ENCODE results near the gene PES1.
"Not testable (repeated sequence)": the region's sequence is repeated elsewhere in the genome, so short reads cannot be mapped to it uniquely, and the experiment has no call there.

PES1 gene

DNA sequence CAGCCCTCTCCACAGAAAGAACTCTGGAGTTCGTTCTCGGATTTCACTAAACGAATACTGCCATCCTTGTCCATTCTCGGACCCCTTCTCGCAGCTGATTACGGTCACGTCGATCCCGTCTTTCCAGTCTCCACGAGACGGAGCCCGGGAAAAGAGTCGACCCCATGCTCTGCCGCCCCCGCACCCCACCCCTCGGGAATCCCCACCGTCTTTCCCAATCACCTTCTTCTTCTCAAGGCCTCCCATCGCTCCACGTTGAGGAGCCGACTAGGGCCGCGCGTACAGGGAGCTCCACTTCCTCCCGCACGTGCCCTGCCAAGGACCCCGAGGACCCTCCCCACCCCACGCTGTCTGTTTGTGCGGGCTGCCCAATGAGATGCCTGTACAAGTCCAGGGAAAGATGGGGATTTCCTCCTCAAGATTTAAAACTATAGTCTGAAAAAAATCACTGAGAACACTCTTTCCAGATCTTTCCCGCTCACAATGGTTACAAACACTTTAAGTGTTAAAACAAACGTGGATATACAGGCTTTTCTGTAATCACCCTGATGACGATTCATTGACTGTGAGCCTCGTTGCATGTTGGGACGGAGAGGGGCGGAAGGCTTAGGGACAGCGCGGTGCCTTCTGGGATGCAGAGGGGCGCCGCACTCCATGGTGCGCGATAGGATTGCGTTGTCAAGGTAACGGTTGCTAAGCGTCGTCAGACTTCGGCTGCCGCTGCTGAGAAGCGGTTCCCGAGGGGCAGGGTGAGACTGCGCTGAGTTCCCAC lies at the start of gene PES1:
TSS of gene PES1 (minus strand) at position 323 of the 772 bp plus-strand sequence. CDS start at position 246, 77 bp downstream.
- peak; percentile 99 for DNase-seq (ENCODE audit: low spot score)

- DNase-seq (ENCODE audit: low spot score) = no peak
These were observed 49.2 kb upstream of the PES1 start for GRCh38 chr22:30640839-30641430.

DNA sequence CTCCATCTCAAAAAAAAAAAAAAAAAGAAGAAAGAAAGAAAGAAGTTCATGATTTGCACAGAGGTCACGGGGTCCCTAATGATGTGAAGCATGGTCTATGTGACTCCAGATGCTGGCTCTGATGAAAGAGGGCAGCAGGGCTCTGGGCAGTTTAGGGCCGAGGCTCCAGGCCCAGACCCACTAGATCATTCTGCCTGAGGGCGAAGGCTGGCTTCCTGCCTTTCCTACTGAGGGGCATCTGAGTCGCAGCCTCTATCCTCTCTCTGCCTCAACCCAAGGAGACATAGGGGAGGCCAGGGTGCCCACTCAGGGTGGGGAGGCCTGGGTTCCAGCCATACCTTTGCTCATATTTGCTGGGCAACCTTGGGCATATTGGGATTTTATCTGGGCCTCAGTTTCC lies 48.7 kb upstream of the PES1 start:
- no peak for DNase-seq (ENCODE audit: low spot score)

- DNase-seq (ENCODE audit: low spot score) = no peak
These were observed 46.0 kb upstream of the PES1 start for GRCh38 chr22:30637701-30638114.

DNA sequence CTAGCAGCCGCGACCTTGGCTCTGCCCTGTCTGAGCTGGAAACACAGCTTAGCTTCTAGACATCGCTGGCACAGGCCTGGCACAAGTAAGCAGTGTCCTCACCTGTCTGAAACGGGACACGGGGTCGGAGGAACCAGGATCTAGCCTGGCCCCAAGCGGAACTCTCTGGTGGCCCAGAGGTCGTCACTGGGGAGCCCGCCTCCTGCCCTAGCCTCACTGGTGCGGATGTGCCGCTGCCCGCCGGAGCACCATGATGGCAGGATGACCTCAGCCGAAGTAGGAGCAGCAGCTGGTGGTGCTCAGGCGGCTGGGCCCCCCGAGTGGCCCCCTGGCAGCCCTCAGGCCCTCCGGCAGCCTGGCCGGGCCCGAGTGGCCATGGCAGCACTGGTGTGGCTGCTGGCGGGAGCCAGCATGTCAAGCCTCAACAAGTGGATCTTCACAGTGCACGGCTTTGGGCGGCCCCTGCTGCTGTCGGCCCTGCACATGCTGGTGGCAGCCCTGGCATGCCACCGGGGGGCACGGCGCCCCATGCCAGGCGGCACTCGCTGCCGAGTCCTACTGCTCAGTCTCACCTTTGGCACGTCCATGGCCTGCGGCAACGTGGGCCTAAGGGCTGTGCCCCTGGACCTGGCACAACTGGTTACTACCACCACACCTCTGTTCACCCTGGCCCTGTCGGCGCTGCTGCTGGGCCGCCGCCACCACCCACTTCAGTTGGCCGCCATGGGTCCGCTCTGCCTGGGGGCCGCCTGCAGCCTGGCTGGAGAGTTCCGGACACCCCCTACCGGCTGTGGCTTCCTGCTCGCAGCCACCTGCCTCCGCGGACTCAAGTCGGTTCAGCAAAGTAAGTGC lies 44.7 kb upstream of the PES1 start:
- DNase-seq (ENCODE audit: low spot score) = peak; percentile 58

- DNase-seq (ENCODE audit: low spot score) = peak; percentile 92
These were observed 43.8 kb upstream of the PES1 start, which contains the start of gene SLC35E4 for GRCh38 chr22:30635273-30636225. TSS of gene SLC35E4 (plus strand) at chr22:30635781. CDS start at chr22:30636451, 670 bp downstream.

DNA sequence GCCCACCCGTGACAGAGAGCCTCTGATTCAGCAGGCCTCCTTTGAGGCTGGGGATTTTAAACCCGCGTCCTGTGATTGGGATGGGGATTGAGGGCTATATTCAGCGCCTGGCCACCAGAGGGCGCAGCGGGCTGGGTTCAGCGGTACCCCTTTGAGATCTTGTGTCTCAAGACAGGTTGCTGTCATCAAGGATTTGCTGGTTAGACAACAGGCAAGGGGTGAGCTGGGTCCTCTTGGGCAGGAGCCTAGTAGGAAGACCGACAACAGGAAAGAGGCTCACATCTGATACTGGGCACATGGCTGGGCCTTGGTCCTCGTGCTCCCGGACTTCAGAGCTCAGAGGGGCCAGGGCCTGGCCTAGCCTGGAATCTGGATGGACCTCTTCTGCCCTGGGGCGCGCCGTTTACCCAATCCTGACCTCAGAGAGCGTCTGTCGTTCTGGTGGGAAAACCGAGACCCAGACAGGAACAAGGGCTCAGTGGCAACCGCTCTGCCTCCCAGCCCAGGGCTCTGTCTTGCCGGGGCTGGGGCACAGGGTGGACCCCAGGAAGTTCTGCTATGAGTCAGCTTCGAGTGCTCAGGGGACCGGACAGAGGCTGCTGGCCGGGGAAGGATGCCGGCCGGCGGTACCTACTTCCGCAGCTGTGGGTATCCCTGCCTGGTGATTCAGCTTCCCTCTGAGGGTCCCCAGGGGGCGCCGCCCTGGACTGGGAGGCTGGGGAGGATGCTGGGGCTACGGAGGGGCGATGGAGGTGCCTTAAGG lies 42.9 kb upstream of the PES1 start:
- DNase-seq (ENCODE audit: low spot score) = peak; percentile 85

DNA sequence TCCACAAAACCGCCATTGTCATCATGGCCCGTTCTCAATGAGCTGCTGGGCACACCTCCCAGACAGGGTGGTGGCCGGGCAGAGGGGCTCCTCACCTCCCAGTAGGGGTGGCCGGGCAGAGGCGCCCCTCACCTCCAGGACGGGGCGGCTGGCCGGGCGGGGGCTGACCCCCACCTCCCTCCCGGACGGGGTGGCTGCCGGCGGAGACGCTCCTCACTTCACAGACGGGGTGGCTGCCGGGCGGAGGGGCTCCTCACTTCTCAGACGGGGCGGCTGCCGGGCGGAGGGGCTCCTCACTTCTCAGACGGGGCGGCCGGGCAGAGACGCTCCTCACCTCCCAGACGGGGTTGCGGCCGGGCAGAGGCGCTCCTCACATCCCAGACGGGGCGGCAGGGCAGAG lies 39.8 kb upstream of the PES1 start:
- DNase-seq (ENCODE audit: low spot score) = not testable (repeated sequence)

DNA sequence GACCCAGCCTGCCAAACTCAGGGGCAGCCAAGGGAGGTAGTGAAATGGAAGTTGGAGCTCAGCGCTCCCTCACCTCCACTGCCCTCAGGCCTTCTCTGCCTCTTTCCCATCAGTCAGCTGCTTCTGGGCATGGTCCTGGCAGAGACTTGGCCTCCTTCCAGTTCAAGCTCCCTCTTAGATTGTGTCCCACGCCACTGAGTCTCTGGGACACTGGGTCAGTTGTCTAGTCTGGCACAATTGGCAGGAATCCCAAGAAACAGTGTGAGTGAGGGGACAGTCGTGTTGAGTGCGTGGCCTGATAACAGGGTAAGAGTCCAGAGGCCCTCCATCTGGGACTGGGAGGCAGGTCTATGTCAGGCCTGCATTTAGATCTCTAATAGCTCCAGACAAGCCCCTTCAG lies 36.8 kb upstream of the PES1 start:
- DNase-seq (ENCODE audit: low spot score) = no peak

GRCh38 chr22:30627471-30627870 lies 35.8 kb upstream of the PES1 start:
- DNase-seq (ENCODE audit: low spot score) = no peak

GRCh38 chr22:30626413-30626812 lies 34.7 kb upstream of the PES1 start:
- no peak for DNase-seq (ENCODE audit: low spot score)

DNA sequence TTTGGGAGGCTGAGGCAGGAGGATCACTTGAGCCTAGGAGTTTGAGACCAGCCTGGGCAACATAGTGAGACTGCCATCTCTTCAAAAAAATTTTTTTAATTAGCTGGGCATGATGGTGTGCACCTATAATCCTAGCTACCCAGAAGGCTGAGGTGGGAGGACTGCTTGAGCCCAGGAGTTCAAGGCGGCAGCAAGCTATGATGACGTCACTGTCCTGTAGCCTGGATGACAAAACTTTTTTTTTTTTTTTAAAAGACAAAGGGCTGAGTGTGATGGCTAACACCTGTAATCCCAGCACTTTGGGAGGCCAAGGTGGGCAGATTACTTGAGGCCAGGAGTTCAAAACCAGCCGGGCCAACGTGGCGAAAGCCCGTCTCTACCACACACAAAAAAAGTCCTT lies 28.2 kb upstream of the PES1 start:
- DNase-seq (ENCODE audit: low spot score) = not testable (repeated sequence)

- DNase-seq (ENCODE audit: low spot score) = no peak
These were observed 26.1 kb upstream of the PES1 start for GRCh38 chr22:30617819-30618218.

GRCh38 chr22:30615543-30615954 lies 23.8 kb upstream of the PES1 start:
- no peak for DNase-seq (ENCODE audit: low spot score)

GRCh38 chr22:30614879-30615278 lies 23.2 kb upstream of the PES1 start:
- DNase-seq (ENCODE audit: low spot score) = no peak

DNA sequence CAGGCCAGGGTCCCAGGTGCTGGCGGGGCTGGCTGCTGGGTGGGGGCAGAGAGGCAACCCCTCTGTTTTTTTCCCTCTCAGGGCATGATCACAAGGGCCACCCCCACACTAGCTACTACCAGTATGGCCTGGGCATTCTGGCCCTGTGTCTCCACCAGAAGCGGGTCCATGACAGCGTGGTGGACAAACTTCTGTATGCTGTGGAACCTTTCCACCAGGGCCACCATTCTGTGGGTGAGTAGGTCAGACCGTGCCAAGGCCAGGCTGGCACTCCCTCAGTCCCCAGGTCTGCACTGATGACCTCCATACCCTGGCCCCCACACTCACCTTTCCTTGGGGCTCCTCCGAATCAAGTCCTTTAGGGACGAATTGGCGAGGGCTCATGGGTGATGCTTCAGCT lies 22.6 kb upstream of the PES1 start:
- no peak for DNase-seq (ENCODE audit: low spot score)

DNA sequence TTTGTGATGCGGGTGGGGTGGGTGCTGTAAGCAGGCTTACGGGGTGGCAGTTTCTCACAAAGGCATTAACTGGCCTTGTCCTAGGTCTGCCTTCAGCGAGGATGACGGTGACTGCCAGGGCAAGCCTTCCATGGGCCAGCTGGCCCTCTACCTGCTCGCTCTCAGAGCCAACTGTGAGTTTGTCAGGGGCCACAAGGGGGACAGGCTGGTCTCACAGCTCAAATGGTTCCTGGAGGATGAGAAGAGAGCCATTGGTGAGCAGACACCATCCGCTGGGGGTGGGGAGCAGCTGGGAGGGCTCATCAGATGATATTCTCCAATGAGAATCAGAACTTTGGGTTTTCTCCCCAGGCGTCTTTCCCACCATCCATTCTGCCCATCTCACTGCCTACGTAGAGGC lies 21.1 kb upstream of the PES1 start:
- no peak for DNase-seq (ENCODE audit: low spot score)

DNA sequence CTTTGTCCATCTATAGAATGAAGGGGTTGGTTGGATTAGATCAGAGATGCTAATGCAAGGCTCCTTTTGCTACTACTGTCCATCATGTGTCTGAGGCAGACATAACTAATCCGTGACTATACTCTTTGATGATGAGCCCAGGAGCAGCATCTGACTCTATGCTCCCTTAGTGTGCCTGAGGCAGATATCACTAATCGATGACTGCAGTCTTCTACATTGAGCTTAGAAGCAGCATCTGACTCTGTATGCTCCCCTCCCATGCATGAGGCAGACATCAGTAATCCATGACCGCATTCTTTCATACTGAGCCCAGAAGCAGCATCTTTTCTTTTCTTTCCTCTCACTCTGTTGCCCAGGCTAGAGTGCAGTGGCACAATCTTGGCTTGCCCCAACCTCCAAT lies 19.5 kb upstream of the PES1 start:
- no peak for DNase-seq (ENCODE audit: low spot score)

GRCh38 chr22:30610299-30610698 lies 18.6 kb upstream of the PES1 start:
- DNase-seq (ENCODE audit: low spot score) = no peak

DNA sequence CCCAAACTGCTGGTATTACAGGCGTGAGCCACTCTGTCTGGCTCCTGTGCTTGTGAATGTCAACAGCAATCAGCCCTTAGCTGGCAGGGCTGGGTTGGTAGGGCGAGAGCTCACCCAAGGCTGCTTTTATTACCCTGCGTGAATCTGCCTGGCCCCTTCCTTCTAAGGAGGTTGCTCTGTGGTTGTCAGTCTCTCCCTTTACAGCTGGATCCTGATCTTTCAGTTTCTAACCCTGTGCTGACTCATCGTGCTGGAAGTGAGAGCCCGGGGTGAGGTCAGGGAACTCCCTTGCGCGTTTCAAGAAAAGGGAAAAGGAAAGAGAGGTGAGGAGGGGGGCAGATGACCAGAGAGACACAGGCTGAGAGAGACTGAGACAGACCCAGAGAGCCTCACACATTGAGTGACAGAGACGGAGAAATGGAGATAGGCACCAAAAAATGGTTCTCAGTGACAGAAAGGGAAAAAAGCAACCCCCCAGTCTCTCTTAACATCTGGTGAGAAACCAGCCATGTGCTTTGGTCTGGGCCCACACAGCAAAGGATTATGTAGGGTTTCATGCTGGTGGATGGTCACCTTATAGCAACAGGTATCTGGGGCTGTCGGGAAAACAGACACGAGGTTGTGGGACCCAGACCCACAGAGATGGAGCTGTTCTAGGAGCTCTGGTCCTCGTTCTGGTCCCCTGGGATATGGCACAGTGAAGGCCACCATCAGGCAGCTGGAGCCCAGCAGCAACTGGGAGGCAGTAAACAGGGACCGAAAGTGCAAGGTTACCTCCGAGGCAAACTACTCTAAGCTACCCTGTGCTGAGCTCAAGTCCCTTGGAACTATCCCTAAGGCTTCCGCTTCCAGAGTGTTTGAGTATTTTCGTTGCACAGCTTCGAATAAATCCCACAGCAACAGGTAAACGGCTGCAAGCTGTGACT lies 17.8 kb upstream of the PES1 start:
- DNase-seq (ENCODE audit: low spot score) = peak; percentile 88

All from LoVo (cell line).